Prostate gland (tissue), 2 donors: ENCODE data around the gene PELO. TPM values are rescaled to one million over a fixed set of nuclear protein-coding genes. Genes with fewer than 3 reads are reported as not detected.

ENCODE experiments used
- DNase-seq: peaks from one replicate; pipeline ENCODE4 v3.0.0-alpha.2; 2019; ENCODE audit warnings: low spot score
- H3K27ac ChIP-seq, 2 donors: fragments of 200-600 bp; sonication (generic); 2 replicates each; pipeline ENCODE4 v1.5.1; 2017 to 2019
- H3K27me3 ChIP-seq: fragments of 200-600 bp; sonication (generic); replicated peaks from 2 replicates; pipeline ENCODE4 v1.5.1; 2019; ENCODE audit not compliant: insufficient read depth
- H3K36me3 ChIP-seq, 2 donors: fragments of 200-600 bp; sonication (generic); 1 replicate in 1 of 2; 2 replicates in 1 of 2; pipeline versions ENCODE4 v1.5.1 to v1.8.1; 2017 to 2019
- H3K4me1 ChIP-seq: fragments of 200-600 bp; sonication (generic); replicated peaks from 2 replicates; pipeline ENCODE4 v1.5.1; 2019
- H3K4me3 ChIP-seq, 2 donors: fragments of 200-600 bp; sonication (generic); 2 replicates each; pipeline ENCODE4 v1.5.1; 2017 to 2019
- H3K9me3 ChIP-seq: fragments of 200-600 bp; sonication (generic); 2 replicates; pipeline ENCODE4 v1.5.1; 2017
- CTCF ChIP-seq, 4 experiments: fragments of 200-600 bp in 2 of 4; fragments of 450-650 bp in 2 of 4; sonication (generic) in 2 of 4; IDR thresholded peaks; 1 replicate in 3 of 4; 2 replicates in 1 of 4; pipeline ENCODE4 v1.5.1; 2016 to 2019; ENCODE audit warnings: antibody characterized with exemption in 4 of 4, mild to moderate bottlenecking in 2 of 4, moderate library complexity in 2 of 4
- POLR2A ChIP-seq: fragments of 450-650 bp; IDR thresholded peaks from one replicate; pipeline ENCODE4 v1.6.1; 2016; ENCODE audit warnings: antibody characterized with exemption, mild to moderate bottlenecking
- POLR2AphosphoS5 ChIP-seq: sonication (generic); formaldehyde crosslinking; IDR thresholded peaks from one replicate; pipeline ENCODE4 v1.6.1; 2017; ENCODE audit warnings: antibody characterized with exemption
- WGBS: methylation state at CpG from one replicate; pipeline ENCODE4 v1.1.5; 2018; 5-methylcytosine and 5-hydroxymethylcytosine counted together
- intact Hi-C: fragments of 100-400 bp; cut with DNase I; formaldehyde crosslinking; loops from one replicate; pipeline ENCODE4 v1.14.2; 2022
- total RNA-seq, 2 donors: library from RNA; depleted of rRNA; stranded (reverse); fragments of >200 nt; gene quantifications; one replicate each; pipeline ENCODE4 v1.1.0, GENCODE V29; 2016

The PELO gene
- total RNA-seq, 2 donors from 2014 or later: 14.9 to 18.8 TPM

DNA sequence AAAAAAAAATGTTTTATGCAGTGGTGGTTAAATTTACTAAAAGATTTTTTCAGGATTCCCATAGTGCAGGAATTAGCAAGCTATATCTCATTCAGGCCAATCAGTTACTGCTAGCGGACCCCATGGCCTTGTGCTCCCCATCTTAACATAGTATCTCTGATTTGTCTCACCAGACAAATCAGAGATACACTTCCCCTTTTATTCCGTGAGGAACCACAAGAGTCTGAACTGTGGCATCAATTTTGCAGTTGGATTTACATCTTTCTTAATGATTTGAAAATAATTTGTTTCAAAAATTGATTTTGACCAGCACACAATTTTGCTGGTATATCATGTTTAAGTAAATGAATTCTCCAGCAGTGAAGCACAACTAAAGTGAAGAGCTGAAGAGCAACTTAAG, 17.9 kb downstream of the PELO start:
- WGBS: 80% methylated on average over 2 of the region's 2 CpGs
- Histone ChIP-seq H3K27ac (no peak overlapping the region), H3K36me3 (no peaks in the 10 kb centered on the region), H3K4me3 (no peak overlapping the region), H3K9me3 (no peaks in the 10 kb centered on the region), H3K27me3 (no peaks in the 10 kb centered on the region), H3K4me1 (peaks cover 13% of the 10 kb centered on the region)
- DNase-seq: no peak
- TF ChIP-seq POLR2A (no peak), POLR2AphosphoS5 (no peak), CTCF (IDR thresholded peaks at IDR 0.05) (no peak)
- intact Hi-C loops: no loop called here

DNA sequence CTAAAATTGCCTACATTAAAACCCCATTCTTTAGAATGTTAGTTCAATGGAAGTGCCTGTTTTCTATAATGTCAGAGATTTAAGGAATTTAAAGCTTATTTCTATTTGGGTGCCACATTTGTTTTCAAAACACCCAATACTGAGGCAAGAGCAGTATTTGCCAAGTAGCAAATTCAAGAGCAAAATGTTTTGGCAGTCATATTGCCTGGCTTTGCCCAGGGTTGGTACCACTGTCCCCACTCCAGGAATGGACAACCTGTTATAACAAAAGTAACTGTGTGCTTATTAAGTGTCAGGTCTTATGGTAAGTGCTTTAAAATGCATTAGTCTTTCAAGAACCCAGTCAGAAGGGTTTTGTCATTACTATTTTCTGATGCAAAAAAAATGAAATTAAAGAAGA, 19.3 kb downstream of the PELO start:
- TF ChIP-seq POLR2A (no peak), POLR2AphosphoS5 (no peak), CTCF (IDR thresholded peaks at IDR 0.05) (no peak)
- Histone ChIP-seq H3K4me3 (no peak overlapping the region), H3K27me3 (no peaks in the 10 kb centered on the region), H3K36me3 (no peaks in the 10 kb centered on the region), H3K4me1 (peaks cover 5% of the 10 kb centered on the region), H3K27ac (no peak overlapping the region), H3K9me3 (no peaks in the 10 kb centered on the region)
- DNase-seq: no peak
- intact Hi-C loops: no loop called here

GRCh38 chr5:52807723-52808122, 20.0 kb downstream of the PELO start:
- no peak overlapping the region for H3K27ac ChIP-seq
- TF ChIP-seq POLR2A (no peak), CTCF (IDR thresholded peaks at IDR 0.05) (no peak), POLR2AphosphoS5 (no peak)
- no peak overlapping the region for H3K4me3 ChIP-seq
- no peaks in the 10 kb centered on the region for H3K27me3 ChIP-seq
- no peaks in the 10 kb centered on the region for H3K4me1 ChIP-seq
- no peaks in the 10 kb centered on the region for H3K36me3 ChIP-seq
- intact Hi-C loops: no loop called here
- H3K9me3 ChIP-seq: no peaks in the 10 kb centered on the region
- DNase-seq: no peak

DNA sequence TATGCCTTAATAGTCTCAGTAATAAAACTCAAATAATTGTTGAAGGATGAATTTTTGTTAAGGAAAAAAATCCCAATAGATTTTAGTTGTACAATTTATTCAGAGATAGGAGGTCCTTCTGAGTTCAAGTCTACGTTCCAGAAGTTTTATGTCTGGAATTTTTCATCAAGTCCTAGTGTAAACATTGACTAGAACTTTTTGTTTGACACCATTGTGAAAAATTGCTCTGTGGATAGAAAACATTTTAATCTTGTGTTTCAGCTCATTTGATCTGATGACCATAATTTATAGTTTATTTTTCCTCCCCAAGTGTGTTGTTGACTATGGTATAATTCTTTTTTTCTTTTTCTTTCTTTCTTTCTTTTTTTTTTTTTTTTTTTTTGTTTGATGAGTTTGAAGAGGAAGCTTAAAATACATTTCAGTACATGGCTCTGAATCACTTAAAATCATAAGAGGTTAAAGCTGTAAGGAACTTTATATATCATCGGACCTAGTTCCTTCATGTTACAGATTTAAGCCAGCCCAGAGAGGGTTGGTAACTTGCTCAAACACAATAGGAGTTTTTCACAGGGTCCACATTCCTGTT, 20.7 kb downstream of the PELO start:
- intact Hi-C loops: no loop called here
- H3K9me3 ChIP-seq: no peaks in the 10 kb centered on the region
- DNase-seq: no peak
- H3K36me3 ChIP-seq: no peaks in the 10 kb centered on the region
- H3K4me1 ChIP-seq: no peaks in the 10 kb centered on the region
- no peak for TF ChIP-seq POLR2AphosphoS5
- TF ChIP-seq POLR2A: no peak
- TF ChIP-seq CTCF (IDR thresholded peaks at IDR 0.05): no peak
- no peak overlapping the region for H3K4me3 ChIP-seq
- no peaks in the 10 kb centered on the region for H3K27me3 ChIP-seq
- no peak overlapping the region for H3K27ac ChIP-seq
- 34% methylated on average over 2 of the region's 2 CpGs for WGBS

- no peak overlapping the region for H3K4me3 ChIP-seq
- no peaks in the 10 kb centered on the region for H3K9me3 ChIP-seq
- 27% methylated on average over 1 of the region's 1 CpG for WGBS
- no peak for DNase-seq
- H3K27ac ChIP-seq: peak overlapping the region in 1 of 2 donors; percentile 6
- H3K27me3 ChIP-seq: no peaks in the 10 kb centered on the region
- no peaks in the 10 kb centered on the region for H3K36me3 ChIP-seq
- TF ChIP-seq CTCF (IDR thresholded peaks at IDR 0.05) (no peak), POLR2AphosphoS5 (no peak), POLR2A (no peak)
- intact Hi-C loops: no loop called here
- no peaks in the 10 kb centered on the region for H3K4me1 ChIP-seq
Measured at GRCh38 chr5:52809884-52810283, 22.2 kb downstream of the PELO start.
